ENCODE data around the gene CYP2A13.

DNA sequence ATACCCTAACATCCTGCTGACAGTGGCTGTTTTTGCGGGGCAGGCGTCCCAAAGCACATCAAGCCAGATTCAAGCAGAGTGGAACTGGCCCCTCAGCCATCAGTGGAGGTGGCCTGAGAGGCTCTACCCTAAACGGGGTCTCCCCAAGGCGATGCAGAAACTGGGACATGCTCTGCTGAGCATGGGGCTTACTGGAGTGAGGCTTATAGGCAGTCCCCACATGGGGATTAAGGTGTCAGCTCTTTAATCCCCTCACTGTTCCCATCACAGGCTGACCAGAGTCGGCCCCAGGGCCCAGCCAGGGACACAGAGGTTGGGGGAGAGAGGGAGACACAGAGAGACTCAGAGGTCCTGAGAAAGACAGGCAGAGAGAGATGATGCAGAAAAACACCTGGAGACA lies 42.9 kb downstream of the CYP2A13 start:
- TF ChIP-seq, protein P1, sequence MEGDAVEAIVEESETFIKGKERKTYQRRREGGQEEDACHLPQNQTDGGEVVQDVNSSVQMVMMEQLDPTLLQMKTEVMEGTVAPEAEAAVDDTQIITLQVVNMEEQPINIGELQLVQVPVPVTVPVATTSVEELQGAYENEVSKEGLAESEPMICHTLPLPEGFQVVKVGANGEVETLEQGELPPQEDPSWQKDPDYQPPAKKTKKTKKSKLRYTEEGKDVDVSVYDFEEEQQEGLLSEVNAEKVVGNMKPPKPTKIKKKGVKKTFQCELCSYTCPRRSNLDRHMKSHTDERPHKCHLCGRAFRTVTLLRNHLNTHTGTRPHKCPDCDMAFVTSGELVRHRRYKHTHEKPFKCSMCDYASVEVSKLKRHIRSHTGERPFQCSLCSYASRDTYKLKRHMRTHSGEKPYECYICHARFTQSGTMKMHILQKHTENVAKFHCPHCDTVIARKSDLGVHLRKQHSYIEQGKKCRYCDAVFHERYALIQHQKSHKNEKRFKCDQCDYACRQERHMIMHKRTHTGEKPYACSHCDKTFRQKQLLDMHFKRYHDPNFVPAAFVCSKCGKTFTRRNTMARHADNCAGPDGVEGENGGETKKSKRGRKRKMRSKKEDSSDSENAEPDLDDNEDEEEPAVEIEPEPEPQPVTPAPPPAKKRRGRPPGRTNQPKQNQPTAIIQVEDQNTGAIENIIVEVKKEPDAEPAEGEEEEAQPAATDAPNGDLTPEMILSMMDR (IDR thresholded peaks at IDR 0.05), result no peak
- TF ChIP-seq POLR2A (IDR thresholded peaks at IDR 0.05) (no peak), POLR2AphosphoS5 (IDR thresholded peaks at IDR 0.05) (no peak)

Data from gastroesophageal sphincter (tissue), 3 donors.